AG10803 (cell line): ENCODE results near the gene RPTOR.
"Not testable (repeated sequence)": the region's sequence is repeated elsewhere in the genome, so short reads cannot be mapped to it uniquely, and the experiment has no call there.

ENCODE experiments used
- DNase-seq: peaks from one replicate; pipeline ENCODE4 v3.0.0; 2010; ENCODE audit warnings: low read depth
- H3K4me3 ChIP-seq: 2 replicates; pipeline ENCODE4 v1.5.1; 2011; ENCODE audit warnings: mild to moderate bottlenecking, low read length, control low read depth
- TF ChIP-seq, protein P1 (sequence below): conservative IDR thresholded peaks from 2 replicates; pipeline ENCODE4 v1.5.1; 2011; ENCODE audit warnings: mild to moderate bottlenecking, low read length, control low read depth, inconsistent platforms

RPTOR gene

DNA sequence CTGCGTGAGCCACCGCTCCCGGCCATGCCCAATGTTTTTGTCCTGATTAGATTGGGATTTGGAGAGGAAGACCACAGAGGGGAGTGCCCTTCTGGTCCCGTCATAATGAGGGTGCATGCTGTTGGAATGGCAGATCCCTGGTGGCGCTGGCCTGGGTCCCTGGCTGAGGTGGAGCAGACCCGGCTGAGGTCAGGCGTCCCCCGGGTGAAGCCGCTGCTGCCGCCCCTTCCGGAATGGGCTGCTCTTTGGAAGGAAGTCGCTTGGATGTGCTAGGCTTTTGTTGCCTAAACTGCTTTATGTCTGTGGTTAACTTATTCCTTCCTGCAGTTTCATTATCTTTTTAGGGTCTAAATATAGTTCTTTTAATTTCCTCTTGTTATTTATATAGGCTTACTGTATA lies 326.7 kb downstream of the RPTOR start:
- TF ChIP-seq, protein P1, sequence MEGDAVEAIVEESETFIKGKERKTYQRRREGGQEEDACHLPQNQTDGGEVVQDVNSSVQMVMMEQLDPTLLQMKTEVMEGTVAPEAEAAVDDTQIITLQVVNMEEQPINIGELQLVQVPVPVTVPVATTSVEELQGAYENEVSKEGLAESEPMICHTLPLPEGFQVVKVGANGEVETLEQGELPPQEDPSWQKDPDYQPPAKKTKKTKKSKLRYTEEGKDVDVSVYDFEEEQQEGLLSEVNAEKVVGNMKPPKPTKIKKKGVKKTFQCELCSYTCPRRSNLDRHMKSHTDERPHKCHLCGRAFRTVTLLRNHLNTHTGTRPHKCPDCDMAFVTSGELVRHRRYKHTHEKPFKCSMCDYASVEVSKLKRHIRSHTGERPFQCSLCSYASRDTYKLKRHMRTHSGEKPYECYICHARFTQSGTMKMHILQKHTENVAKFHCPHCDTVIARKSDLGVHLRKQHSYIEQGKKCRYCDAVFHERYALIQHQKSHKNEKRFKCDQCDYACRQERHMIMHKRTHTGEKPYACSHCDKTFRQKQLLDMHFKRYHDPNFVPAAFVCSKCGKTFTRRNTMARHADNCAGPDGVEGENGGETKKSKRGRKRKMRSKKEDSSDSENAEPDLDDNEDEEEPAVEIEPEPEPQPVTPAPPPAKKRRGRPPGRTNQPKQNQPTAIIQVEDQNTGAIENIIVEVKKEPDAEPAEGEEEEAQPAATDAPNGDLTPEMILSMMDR, result no peak
- no peak overlapping the region for H3K4me3 ChIP-seq
- DNase-seq, result no peak

GRCh38 chr17:80872001-80872500 lies 327.4 kb downstream of the RPTOR start:
- H3K4me3 ChIP-seq, result no peak overlapping the region
- no peak for DNase-seq
- TF ChIP-seq, protein P1, result no peak

- TF ChIP-seq, protein P1, result no peak
- no peak overlapping the region for H3K4me3 ChIP-seq
- no peak for DNase-seq
Measured at GRCh38 chr17:80872501-80873306, 328.1 kb downstream of the RPTOR start.

DNA sequence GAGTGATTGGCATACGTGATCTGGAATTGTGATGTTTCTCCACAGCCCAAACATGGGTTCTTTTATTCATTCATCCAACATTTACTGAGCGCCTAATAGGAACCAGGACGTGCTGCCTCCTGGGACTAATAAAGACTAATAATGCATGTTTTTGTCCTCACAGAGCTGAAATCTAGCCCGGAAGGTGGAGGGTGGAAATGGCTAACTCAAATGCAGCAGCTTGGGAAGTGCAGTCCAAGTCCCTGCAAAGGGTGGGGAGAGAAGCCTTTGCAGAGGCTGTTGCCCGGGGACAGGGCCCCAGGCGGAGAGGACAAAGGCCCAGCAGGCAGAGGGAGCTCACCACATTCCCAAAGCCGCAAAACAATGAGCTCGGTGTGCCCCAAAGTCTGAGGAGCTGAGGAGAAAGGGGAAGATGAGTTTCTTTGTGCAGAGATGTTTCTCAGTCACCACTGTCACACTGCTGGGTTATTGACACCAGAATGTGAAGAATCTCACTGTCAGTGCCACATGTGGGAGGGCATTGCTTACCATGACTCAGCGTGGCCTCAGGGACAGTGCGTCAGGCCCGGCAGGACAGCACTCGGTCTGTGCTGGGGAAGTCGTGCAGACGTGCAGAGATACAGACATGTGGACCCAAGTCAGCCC lies 328.8 kb downstream of the RPTOR start:
- DNase-seq, result no peak
- no peak overlapping the region for H3K4me3 ChIP-seq
- TF ChIP-seq, protein P1, result no peak

DNA sequence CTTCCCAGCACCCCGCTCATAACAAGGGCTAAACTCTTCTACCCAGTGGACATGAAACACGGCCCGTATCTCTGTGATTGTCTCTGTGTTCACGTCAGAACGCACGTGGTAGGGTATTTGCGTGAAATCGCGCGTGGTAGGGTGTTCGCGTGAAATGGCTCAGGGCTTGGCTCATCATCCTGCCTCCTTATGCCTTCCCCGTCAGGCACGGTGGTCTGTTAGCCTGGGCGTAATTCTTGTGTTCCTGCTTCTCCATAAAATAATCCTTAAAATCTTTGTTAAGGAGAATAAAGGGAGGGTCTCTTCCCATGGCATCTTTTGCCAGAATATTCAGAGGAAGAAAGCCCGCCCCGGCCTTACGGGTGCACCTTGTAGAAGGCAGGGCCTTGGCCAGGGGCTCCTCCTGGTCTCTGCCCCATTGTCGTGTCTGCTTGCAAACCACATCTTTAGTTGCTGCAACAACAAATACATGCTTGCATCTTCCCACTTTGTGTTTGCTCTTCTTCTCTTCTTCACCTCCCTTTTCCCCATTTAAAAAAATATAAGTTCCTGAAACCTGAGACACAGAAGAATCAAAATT lies 330.3 kb downstream of the RPTOR start:
- DNase-seq, result no peak
- TF ChIP-seq, protein P1, result no peak
- no peak overlapping the region for H3K4me3 ChIP-seq

DNA sequence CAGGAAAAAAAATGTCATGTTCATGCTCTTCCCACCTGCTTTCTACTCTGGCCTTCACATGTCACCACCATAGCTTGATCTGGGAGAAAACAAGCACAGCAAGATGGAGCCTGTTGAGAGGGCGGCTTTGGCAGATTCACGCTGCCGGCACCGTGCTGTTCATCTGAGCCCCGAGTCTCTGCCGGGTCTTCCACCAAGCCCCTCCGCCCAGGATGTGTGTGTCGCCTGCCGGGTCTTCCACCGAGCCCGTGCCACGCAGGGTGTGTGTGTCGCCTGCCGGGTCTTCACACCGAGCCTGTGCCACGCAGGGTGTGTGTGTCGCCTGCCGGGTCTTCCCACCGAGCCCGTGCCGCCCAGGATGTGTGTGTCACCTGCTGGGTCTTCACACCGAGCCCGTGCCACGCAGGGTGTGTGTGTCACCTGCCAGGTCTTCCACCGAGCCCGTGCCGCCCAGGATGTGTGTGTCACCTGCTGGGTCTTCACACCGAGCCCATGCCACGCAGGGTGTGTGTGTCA lies 330.9 kb downstream of the RPTOR start:
- DNase-seq, result not testable (repeated sequence)

GRCh38 chr17:80876456-80876949 lies 331.9 kb downstream of the RPTOR start:
- not testable (repeated sequence) for DNase-seq, H3K4me3 ChIP-seq

More for the DNA sequence above, 330.9 kb downstream of the RPTOR start:
- H3K4me3 ChIP-seq, result not testable (repeated sequence)
